Muscle layer of duodenum (tissue), 2 donors: ENCODE results near the gene PGD.
"Not testable (repeated sequence)": the region's sequence is repeated elsewhere in the genome, so short reads cannot be mapped to it uniquely, and the experiment has no call there.

Experiments used
- H3K27ac ChIP-seq: one replicate; pipeline ENCODE4 v1.7.0; 2013; ENCODE audit warnings: mild to moderate bottlenecking, low read length
- H3K27me3 ChIP-seq: one replicate; pipeline ENCODE4 v1.7.0; 2013; ENCODE audit warnings: low read depth, mild to moderate bottlenecking, control low read depth, low read length
- H3K36me3 ChIP-seq, 2 donors: one replicate each; pipeline ENCODE4 v1.7.0; 2013; ENCODE audit warnings: low read length in 2 of 2, control low read depth in 1 of 2, mild to moderate bottlenecking in 1 of 2; ENCODE audit not compliant: insufficient read depth in 2 of 2, control insufficient read depth in 1 of 2
- H3K4me1 ChIP-seq, 2 donors: one replicate each; pipeline ENCODE4 v1.7.0; 2013; ENCODE audit warnings: low read length in 2 of 2, mild to moderate bottlenecking in 2 of 2, control low read depth in 1 of 2, moderate library complexity in 1 of 2; ENCODE audit not compliant: insufficient read depth in 2 of 2, control insufficient read depth in 1 of 2
- H3K4me3 ChIP-seq, 2 donors: one replicate each; pipeline ENCODE4 v1.7.0; 2013; ENCODE audit warnings: low read length in 2 of 2, low read depth in 1 of 2, mild to moderate bottlenecking in 1 of 2
- H3K9me3 ChIP-seq, 2 donors: one replicate each; pipeline ENCODE4 v1.7.0; 2013; ENCODE audit warnings: low read length in 2 of 2, control low read depth in 1 of 2, mild to moderate bottlenecking in 1 of 2; ENCODE audit not compliant: control insufficient read depth in 1 of 2
- donor health status: healthy.

Gene PGD

DNA sequence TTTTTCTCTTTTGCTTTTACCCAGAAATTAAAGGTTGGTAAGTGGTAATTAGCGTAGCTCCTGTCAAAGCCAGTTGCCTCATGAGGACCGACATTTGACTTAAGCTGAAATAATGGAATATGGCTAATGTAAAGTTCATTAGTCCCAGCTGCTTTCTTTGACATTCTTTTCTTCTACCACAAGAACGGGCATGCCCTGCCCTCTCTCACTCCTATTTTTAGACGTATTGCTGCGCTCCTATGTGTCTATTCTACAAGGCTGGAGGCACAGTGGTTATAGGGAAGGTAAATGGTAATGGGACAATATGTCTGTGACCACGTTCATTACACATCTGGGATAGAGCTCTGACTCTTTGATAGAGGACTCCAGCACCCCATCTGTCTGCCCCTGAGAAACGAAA is 57.8 kb downstream of the PGD start:
- Histone ChIP-seq H3K27ac (no peak overlapping the region), H3K4me3 (no peak overlapping the region), H3K9me3 (no peaks in the 10 kb centered on the region), H3K4me1 (peaks cover 0 to under 1% of the 10 kb centered on the region in 2 donors), H3K27me3 (no peaks in the 10 kb centered on the region), H3K36me3 (peaks cover 7 to 15% of the 10 kb centered on the region in 2 donors)

DNA sequence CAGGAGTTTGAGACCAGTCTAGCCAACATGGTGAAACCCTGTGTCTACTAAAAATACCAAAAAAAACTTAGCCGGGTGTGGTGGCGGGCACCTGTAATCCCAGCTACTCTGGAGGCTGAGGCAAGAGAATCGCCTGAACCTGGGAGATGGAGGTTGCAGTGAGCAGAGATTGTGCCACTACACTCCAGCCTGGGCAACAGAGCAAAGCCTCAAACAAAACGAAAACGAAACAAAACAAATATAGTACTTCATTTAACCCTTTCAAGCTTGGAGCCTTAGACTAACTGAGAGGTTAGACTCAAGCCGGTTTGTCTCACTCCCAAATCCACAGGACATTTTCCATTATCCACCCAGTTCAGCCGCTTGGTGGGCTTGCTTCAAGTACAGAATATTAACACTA is 58.6 kb downstream of the PGD start:
- peaks cover 14 to 17% of the 10 kb centered on the region in 2 donors for H3K36me3 ChIP-seq
- not testable (repeated sequence) for H3K9me3 ChIP-seq, H3K4me3 ChIP-seq, H3K27ac ChIP-seq, H3K4me1 ChIP-seq, H3K27me3 ChIP-seq

DNA sequence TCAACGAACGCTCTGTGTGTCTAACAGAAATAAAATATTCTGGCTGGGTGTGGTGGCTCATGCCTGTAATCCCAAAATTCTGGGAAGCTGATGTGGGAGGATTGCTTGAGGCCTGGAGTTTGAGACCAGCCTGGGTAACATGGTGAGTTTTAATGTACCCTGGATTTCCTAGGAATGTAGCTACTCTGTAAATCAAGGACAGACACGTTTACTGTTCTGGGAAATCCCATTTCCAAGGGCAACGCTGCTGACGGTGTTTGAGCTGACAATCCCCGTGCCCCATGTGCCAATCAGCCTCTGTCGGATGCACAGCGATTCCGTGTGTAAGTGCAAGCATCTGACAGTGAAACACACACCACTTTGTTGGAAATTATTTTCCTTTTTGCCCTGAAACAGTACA is 59.0 kb downstream of the PGD start:
- H3K36me3 ChIP-seq, result peaks cover 18 to 21% of the 10 kb centered on the region in 2 donors

DNA sequence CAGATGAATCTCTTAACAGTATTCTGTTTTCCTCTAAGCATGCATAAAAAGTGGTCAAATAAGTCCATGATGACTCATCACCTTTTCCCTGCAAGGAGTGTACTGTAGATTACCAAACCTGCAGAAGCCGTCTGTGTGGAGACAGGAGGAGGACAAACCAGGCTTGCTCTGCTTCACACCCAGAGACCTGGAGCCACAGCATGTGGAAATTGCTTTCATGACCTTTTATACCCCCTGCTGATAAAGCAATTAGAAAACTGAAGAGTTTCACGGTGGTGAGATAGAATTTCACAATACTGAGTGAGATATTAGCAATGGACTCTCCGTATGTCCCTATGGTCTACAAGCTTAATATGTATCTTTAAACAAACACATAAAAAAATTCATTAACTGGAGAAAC is 60.3 kb downstream of the PGD start:
- H3K4me3 ChIP-seq, result no peak overlapping the region

More for the DNA sequence above, 59.0 kb downstream of the PGD start:
- Histone ChIP-seq H3K4me3 (no peak overlapping the region), H3K27ac (no peak overlapping the region), H3K4me1 (no peaks in the 10 kb centered on the region), H3K9me3 (no peaks in the 10 kb centered on the region), H3K27me3 (no peaks in the 10 kb centered on the region)

DNA sequence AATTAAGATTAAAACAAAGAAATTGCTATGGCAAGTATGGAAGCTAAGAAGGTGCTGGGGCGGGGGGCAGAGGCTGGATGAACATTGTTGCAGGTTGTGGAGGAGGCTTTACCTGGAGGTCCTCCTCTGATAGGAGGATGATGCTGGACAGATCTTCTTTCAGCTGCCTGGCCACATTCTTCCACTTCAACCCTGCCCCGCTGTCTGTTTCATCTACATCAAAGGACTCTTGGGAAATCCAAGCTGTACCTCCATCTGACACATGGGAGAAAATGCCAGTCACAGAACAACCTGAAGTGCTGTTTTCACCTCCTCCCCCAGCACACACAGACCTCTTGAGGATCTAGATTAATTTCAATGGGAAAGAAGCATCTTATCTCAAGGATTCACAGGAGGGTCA is 68.2 kb downstream of the PGD start:
- Histone ChIP-seq H3K9me3 (no peaks in the 10 kb centered on the region), H3K4me1 (peaks cover 0 to 8% of the 10 kb centered on the region in 2 donors), H3K27me3 (no peaks in the 10 kb centered on the region), H3K4me3 (no peak overlapping the region), H3K36me3 (peaks cover 32 to 60% of the 10 kb centered on the region in 2 donors), H3K27ac (no peak overlapping the region)

More for the DNA sequence above, 60.3 kb downstream of the PGD start:
- H3K27ac ChIP-seq, result no peak overlapping the region
- H3K27me3 ChIP-seq, result no peaks in the 10 kb centered on the region
- no peaks in the 10 kb centered on the region for H3K9me3 ChIP-seq
- peaks cover 28 to 30% of the 10 kb centered on the region in 2 donors for H3K36me3 ChIP-seq
- H3K4me1 ChIP-seq, result no peaks in the 10 kb centered on the region

DNA sequence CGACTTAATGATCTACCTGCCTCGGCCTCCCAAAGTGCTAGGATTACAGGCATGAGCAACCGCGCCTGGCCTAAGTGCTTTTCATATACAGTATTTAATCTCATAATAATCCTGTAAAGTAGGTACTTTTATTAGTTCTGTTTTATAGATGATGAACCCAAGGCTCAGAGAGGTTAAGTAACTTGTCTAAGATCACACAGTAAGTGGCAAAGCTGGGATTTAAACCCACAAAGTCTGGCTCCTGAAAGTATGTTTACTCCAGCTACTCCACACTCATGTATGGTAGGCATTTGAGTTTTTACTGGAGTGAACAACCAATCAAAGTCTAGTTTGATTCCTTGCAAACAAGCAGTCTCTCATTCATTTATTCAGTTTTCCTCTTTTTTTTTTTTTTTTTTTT is 71.2 kb downstream of the PGD start:
- H3K36me3 ChIP-seq, result peaks cover 13 to 31% of the 10 kb centered on the region in 2 donors

More for the DNA sequence above, 71.2 kb downstream of the PGD start:
- no peak overlapping the region for H3K27ac ChIP-seq
- H3K9me3 ChIP-seq, result no peaks in the 10 kb centered on the region
- H3K27me3 ChIP-seq, result no peaks in the 10 kb centered on the region
- no peak overlapping the region for H3K4me3 ChIP-seq
- H3K4me1 ChIP-seq, result peaks cover 0 to 8% of the 10 kb centered on the region in 2 donors
